EL (cell line): Measurements from ENCODE around the gene PRKCB.
"Not testable (repeated sequence)": the region's sequence is repeated elsewhere in the genome, so short reads cannot be mapped to it uniquely, and the experiment has no call there.

Source experiments
- DNase-seq: peaks from one replicate; pipeline ENCODE4 v3.0.0-alpha.2; 2016

PRKCB gene

DNA sequence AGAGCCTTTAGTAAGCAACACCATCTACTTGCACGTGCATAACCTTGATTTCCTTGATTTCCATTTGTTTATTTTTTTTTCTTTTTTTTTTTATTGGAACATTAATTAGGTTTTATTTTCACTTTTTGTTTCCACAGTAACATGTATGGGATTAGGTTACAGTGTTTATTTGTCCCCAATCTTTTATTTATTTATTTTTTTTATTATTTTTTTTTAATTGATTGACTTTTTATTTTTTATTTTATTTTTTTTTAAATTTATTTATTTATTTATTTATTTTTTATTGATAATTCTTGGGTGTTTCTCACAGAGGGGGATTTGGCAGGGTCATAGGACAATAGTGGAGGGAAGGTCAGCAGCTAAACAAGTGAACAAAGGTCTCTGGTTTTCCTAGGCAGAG lies 272.3 kb downstream of the PRKCB start:
- DNase-seq: not testable (repeated sequence)

DNA sequence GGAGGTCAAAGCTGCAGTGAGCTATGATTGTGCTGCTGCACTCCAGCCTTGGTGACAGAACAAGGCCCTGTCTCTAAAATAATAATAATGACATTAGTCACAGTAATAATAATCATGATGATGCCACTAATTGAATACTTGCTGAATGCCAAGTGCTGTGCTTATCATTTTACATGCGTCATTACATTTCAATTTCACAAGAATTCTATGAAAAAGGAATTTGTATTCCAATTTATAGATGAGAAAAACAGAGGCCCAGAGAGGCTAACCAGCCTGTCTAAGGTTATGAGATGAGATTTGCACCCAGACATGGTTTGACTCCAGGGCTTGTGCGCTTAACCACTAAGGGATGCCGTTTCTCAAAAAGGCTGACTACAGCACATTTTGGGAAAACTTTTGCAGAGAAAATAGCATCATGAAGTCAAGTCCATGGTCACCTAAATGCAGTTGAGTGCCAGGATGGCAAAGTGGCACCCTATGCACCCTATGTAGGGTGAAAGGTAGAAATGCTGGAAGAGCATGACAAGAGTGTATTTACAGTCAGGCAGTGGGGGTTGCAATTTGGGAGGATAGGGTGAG lies 276.0 kb downstream of the PRKCB start:
- DNase-seq: no peak

DNA sequence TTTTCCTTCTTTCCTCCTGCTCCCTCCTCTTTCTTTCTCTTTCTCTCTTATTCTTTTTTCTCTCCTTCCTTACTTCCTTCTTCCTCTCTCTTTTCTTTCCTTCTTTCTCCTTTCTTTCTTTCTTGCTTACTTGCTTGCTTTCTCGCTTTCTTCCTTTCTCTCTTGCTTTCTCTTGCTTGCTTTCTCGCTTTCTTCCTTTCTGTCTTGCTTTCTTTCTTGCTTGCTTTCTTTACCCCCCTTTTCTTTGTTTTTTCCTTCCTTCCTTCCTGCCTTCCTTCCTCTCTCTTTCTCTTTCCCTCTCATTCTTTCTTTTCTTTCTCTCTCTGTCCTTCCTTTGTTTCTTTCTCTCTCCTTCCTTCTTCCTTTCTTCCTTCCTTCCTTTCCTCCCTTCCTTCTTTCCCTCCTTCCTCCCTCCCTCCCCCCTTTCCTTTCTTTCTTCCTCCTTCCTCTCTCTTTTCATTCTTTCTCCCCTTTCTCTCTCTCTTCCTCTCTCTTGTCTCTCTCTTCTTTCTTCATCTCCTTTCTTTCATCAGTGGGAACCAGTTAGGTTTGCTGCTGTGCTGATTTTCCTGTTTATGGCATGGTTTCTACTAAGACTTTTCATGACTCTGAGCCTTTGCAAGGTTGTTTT lies 277.4 kb downstream of the PRKCB start:
- DNase-seq: no peak

DNA sequence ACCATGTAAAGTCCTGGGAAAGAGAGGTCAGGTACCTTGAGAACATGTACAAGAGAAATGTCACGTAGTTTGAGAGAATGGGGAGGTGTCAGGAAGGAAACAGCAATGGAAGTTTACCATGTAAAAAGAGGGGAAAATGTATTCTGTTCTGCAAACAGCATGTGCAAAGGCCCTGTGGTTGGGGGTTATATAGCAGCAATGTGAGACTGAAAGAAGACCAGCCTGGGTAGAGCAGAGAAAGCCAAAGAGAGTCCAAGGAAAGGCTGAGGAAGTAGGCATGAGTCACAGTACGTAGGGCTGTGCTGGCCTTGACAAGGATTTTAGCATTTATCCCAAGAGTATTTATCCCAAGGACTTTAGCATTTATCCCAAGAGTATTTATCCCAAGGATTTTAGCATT lies 279.1 kb downstream of the PRKCB start:
- DNase-seq: no peak

DNA sequence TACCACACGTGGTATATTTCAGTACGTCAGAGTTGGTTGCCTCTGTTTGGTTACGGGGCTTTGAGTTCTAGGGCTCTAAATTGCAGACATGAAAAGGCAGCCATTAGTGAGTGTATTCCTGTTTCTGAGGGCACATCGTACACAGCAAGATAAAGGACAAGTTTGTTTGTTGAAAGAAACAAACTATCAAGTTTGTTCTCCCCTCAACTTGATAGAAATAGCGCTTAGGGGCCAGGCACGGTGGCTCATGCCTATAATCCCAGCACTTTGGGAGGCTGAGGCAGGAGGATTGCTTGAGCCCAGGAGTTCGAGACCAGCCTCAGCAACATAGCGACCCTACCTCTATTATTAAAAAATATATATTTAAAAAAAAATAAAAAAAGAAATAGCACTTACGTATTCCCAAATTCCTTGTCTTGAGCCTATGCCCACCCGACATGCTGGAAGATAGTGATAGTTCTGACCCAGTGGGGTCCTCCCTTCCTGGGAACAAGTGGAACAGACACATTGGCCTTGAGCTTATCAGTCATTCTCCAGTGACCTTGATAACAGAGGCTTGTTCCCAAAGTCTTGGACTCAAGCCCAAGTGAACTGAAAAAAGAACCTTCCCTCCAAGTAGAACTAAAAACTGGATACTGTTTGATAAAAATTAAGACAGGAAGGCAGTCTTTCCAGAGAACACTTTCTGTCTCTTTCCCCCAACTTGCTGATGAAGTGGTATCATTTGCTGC lies 280.4 kb downstream of the PRKCB start:
- no peak for DNase-seq

DNA sequence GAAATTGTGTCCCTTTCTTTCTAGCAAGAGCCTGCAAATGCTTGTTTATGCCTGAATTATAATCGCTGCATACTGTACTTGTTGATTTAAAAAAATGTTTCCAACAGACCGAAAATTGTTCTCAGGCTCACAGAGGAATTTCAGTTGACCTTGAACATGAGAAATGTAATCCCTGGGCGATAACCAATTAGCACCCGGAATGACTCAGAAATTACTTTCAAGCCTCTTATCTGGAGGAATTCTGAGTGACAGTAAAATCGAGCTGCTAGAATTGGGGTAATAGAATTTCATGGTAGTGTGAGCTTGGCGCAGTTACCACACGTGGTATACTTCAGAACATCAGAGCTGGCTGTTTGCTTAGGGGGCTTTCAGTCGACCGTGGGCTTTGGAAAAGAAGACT lies 281.2 kb downstream of the PRKCB start:
- DNase-seq: no peak

DNA sequence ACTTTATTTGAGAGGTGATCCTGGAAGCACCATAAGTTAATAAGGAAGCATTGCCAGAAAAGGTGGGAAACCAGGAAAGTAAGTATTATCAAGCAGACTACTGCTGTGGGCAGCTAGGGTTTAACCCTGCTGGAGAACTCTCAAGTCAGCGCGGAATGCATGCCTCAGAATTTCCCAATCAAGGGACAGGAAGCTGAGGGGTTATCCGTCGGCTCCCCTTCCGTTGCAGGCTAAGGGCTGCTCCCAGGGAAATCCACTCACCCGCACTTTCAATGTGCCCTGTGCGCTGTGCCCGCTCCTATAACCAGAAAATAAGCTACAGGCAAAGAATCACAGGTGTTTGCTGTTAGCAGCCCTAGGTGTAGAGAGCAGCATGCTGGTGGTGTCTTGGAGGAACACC lies 281.9 kb downstream of the PRKCB start:
- DNase-seq: no peak

DNA sequence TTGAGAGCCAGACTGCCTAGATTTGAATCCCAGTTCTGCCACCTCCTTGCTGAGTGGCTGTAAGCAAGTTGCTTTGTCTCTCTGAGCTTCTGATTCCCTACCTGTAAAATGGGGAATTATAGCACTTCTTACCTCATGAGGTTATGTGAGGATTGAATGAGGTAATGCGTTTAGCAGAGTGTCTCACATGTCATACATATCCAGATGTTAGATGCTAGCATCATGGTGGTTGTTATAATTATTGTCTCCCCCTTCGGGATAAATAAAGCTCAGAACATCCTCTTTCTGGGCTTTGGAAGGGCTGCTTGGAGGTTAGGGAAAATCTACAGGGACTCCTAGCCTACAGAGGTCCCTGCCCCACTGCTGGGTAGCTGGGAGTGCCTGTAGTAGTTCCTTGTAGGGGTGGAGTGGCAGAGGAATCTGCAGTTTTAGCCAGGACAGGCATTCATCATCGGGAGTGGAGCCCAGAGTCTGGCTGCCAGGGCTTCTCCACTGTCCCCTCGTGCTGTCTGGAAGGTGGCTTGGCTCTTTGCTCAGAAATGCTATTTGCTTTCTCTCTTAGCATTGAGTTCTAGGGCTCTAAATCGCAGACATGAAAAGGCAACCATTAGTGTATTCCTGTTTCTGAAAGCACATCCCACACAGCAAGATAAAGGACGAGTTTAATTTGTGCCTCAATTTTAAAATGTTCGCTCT lies 282.5 kb downstream of the PRKCB start:
- no peak for DNase-seq

DNA sequence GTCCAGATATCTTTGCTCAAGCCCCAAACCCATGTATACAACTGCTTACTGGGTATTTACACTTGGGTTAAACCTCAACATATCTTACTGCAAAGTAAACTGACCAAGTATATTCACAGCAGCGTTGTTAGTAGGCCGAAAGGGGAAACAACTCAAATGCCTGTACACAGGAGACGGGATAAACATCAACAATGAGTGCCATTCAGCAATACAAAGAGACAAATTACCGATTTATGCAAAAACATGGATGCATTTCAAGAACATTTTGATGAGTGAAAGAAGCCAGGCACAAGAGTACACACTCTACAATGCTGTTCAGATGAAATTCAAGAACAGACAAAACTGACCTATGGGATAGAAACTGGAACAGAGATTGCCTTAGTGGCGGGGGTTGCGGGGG lies 284.0 kb downstream of the PRKCB start:
- DNase-seq: no peak

DNA sequence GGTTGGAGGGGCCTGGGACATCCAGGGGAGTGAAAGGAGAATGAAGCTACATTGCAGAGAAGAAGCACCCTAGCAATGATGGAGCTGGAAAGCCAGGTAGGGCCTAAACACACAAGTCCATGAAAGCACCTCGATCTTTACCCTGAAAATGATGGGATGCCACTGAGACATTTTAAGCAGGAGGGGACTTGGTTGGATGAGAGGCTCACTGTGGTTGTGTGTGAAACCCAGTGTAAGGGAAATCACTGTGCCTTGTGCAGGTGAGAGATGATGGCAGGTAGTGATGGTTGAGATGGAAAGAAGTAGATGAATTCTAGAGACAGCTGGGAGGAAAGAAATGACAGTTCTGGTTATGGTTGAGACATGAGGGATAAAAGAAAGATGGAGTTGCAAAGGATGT lies 287.5 kb downstream of the PRKCB start:
- no peak for DNase-seq

DNA sequence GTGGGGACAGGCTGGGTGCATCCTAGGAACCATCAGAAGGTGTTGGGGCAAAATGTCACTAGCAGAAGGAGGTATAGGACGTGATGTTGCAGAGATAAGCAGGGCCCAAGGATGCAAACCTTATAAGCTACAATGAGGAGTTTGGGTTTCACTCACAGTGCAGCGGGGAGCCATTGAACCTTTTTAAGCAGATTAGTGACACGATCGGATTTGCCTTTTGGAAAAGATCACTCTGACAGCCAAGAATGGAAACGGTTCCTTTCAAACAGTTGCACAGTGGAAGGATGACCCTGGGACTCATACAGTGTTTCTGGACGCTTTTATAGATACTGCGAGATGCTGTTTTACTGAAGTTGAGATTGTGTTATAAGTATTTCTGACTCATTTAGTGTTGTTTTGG lies 288.5 kb downstream of the PRKCB start:
- DNase-seq: no peak

DNA sequence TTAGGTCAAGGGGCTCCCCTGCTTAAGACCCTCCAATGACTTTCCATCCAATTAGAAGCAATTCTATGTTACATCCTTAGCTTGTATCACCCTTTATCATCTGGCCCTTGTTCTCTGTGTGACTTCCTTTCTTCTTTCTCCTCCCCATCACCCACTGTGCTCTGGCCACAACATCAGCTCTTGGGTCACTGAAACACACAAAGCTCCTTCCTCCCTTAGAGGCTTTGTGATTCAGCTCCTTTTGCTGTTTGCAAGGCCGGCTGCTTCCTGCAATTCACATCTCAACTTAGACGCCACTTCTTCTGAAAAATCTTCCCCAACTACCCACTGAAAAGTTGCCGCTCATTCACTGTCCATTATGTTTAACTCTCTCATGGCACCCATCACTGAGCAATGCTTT lies 289.4 kb downstream of the PRKCB start:
- no peak for DNase-seq

DNA sequence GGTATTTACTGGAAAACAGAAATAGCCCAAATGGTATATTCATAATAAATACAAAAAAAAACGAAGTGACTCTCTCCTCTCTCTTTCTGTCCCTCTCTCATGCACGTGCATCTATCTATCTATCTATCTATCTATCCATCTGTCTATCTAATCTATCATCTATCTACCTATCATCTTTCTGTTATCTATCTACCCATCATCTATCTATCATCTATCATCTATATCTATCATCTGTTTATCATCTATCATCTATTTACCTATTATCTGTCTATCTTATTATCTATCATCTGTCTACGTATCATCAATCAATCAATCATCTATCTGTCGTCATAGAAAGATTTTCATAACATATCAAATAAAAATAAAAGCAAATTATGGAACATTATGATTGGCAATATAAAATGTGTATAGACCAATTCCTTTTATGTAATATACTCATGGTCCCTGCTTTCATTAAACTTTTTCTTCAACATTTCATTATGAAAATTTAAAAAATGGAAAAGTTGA lies 293.7 kb downstream of the PRKCB start:
- no peak for DNase-seq

DNA sequence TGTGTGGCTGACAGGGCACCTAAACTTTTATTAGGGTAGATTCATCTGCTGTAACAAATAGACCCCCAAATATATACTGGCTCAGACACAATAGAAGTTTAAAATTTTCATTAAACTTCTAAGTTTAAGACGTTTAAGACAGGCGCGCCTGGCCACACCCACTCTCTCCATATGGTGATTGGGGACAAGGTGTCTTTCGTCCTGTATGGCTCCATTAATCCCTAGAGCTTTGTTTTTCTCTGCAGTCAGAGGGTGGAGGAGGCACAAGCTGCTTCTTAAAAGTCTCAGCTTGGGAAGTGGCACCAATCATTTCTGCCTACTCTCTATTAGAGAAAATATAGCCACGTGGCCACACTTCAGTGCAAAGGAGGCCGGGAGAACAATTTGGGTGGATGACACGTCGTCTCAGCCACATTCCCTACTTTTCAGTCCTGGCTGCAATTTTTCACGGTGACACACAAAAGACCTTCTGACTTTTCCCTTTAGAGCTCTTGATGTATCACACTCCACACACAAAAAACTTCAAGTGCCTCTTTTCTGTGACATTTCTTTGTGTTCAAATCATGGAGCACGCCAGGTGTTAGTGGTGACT lies 294.8 kb downstream of the PRKCB start:
- DNase-seq: no peak

DNA sequence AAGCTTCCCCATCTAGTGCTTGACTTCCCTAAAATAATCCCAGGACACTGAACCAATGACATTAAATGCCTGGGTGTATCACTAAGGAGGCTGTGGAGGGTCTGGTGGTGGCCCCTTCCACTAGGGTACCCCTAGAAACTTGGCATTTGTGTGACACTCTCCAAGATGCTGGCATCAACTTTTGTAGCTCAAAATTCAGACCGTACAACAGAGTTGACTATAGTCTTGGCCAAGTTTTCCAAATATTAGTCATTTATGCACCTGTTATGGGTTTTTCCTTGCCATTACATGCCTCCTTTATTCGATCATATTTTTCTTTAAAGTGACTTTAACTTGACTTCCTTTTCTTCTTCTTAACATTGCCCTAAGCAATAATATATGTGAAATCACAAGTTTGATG lies 295.5 kb downstream of the PRKCB start:
- no peak for DNase-seq

DNA sequence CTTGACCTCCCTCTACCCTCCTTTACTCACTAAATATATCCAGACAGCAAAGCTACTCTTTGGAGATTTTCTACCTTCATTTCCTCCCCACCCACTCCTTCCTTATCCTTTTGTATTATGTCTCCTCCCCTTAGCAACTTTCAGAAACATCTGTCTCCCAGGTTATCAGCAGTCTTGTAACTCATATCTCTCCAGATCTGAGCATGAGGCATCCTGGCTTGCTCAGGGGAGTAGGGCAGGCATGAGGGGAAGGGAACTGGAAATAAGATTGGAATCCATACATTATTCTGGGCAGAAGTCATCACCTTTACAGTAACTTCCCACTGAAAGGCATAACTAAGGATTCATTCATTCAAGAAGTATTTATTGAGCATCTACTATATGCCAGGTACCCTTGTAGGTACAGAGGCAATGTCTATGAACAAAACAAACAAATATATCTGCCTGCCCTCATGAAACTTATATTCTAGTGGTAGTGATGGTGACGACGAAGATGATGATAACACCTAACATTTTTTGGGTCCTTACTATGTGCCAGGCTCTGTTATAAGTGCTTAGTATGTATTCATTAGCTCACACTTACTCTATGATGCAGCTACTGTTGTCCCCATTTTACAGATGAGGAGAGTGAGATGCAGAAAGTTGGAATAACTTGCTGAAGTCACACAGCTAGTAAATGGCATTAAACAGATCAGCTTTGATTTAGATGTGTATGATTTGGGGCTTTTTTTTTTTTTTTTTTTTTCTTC lies 296.4 kb downstream of the PRKCB start:
- no peak for DNase-seq

DNA sequence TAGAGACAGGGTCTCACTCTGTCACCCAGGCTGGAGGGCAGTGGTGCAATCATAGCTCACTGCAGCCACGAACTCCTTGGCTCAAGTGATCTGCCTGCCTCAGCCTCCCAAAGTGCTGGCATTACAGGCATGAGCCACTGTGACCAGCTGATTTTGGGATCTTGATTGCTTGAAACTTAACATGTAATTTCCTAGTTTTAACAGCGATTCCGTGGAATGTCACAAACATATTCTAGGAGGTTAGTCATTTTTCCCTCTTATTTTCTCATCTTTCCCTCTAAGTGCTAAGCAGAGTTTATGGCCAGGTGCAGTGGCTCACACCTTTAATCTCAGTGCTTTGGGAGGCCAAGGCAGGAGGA lies 297.0 kb downstream of the PRKCB start:
- DNase-seq: no peak

DNA sequence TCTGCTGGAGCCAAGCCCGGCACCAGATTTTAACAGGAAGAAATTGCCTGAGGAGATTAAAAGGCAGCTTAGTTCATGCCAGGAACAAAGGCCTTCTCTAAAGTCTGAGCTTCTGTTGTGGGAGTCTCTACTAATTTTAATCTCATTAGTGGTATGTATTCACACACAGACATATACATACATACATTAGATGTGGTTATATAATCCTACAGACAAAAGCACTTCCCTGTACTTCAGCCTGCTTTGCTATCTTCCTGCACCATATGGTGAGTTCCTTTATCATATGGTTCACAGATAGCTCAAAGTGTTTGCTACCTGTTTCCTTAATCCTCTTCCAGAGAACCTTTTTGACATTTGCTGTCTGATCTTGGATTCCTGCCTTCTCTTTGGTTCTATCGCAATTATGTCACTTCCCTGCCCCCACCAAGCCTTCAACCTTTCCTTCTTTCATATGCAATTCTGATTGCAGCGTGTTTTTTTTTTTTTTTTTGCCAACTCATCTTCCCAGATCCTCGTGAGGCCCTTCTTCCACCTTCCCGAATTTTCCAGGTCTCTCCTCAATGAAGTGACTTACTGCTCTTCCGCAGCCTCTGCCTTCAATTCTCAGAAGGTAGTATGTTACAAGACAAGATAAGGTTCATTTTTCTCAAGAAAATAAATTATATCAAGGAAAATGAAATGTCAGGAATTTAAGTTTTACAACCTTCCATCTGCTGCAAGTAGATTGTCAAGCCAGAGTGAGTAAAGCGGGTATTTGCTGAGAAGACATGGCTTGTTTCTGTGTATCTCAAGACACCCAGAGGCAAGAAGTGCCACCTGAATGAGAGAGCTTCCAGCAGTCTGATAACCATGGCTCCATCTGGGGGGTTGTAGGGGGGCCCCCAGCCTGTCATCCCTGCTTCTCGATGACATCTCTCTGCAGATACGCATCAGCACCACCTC lies 300.1 kb downstream of the PRKCB start:
- no peak for DNase-seq

DNA sequence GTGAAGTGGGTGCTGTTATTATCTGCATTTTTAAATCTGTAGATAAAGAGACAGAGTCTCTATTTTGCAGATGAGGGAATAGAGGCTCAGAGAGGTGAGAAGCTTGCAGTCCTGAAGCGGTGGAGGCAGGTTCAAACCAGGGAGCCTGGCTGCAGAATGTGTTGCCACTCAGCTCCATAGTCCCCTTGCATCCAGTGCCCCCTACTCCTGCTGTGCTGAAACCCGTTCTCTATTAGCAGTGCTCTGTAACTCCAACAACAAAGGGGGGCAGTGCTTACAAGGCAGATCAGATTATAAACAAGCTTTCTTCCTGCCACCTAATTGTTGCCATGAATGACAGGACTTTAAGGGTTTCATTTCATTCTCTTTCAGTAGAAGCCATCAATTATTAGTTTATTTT lies 302.2 kb downstream of the PRKCB start:
- DNase-seq: no peak

DNA sequence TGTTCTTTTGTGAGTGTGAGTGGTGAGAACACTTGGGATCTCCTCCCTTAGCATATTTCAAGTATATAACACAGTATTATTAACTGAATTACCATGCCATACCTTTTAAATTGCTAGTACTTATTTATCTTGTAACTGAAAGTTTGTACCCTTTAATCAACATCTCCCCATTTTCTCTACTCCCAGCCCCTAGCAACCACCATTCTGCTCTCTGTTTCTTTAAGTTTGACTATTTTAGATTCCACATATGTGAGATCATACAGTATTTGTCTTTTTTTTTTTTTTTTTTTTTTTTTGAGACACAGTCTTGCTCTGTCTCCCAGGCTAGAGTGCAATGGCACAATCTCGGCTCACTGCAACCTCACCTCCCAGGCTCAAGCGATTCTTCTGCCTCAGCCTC lies 302.8 kb downstream of the PRKCB start:
- no peak for DNase-seq

DNA sequence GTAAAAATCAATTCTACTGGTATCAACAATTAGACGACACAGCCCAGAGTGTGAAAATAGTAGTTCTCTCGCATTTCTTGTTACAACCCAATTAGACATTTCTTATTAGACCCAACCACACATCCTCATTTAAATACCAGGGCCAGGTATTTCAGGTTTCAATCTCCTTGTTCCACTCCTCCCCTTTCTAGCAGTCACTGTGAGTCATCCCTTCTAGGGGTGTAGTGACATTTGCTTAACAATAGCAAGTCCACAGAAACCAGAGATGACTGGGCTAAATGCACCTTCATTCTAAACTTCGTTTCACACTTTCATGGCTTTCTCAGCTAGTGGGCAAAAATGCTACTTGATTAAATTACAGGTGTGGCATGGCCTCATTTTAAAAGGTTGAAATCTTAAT lies 303.5 kb downstream of the PRKCB start:
- DNase-seq: no peak

DNA sequence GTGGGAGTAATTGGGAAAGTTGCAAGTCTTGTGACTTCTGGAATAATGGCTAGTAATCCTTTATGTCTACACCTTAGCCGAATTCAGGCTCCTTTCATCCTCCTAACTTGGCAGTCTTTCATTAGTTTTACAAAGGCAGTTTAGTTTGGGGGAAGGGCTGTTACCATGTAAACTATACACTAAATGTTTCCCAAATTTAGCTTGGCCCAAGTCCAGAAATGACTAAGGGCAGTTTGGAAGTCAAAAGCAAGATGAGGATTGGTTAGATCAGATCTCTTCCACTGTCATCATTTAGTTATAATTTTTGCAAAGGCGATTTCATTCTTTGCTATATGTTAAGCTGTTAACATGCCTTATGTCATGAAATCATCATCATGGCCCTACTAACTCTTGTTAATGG lies 304.9 kb downstream of the PRKCB start:
- DNase-seq: no peak
